T47D (cell line): ENCODE results near the gene ZNF672.

Source experiments
- DNase-seq, 2 experiments: peaks; one replicate each; pipeline versions ENCODE4 v3.0.0 to v3.0.0-alpha.2; 2011 to 2012; ENCODE audit warnings: low read depth in 1 of 2, low spot score in 1 of 2
- JUND ChIP-seq: IDR thresholded peaks from 2 replicates; pipeline ENCODE4 v1.6.1; 2012; ENCODE audit warnings: low read depth
- in situ Hi-C: cut with HindIII; loops from 2 replicates; pipeline ENCODE4 v1.10.0; 2016; ENCODE audit warnings: low sequenced_read_pairs, low pct_unique_long_range_greater_than_20kb

The ZNF672 gene

DNA sequence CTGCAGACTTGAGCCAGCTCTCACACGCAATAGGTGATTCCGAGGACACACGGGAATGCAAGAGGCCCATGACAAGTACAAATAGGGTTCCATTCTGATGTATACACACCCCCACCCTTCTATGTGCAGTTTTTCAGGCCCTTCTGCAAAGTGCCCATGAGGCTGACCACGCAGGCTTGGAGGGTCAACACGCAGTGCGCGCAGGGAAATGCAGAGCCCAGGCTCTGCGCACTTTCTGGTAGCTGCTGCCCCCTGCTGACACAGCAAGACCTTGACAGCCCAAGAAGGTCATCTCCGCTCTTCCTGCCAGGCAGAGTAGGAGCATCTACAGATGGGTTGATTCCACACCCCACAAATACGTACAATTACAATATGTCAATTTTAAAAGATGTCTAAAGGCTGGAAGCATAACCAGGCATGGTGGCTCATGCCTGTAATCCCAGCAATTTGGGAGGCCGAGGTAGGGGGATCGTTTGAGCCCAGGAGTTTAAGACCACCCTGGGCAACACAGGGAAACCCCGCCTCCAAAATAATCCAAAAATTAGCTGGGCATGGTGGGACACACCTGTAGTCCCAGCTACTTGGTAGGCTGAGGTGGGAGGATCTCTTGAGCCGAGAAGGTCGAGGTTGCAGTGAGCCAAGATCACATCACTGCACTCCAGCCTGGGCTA is 30.8 kb upstream of the ZNF672 start:
- DNase-seq: peak; percentile 26 to 68
- in situ Hi-C loops: no loop called here
- TF ChIP-seq JUND: no peak

DNA sequence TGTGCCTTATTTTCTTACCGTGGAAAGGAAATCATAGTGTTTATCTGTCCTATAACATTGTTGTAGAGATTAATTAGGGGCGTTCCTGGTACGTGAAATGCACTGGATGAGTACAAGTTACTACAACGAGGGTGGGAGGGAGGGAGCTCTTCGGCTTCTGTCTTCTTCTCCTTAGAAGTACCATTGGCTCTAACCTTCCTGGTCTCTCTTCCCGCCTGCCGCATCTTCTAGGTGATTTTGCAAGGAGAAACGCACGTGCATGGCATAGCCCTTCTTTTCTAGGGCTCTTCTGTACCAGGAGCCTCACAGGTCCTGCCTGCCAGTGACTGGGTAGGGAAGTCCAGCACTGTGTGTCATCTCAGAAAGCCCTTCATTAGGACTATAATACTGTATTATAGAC is 29.1 kb upstream of the ZNF672 start:
- in situ Hi-C loops: no loop called here
- TF ChIP-seq JUND: no peak
- no peak for DNase-seq

DNA sequence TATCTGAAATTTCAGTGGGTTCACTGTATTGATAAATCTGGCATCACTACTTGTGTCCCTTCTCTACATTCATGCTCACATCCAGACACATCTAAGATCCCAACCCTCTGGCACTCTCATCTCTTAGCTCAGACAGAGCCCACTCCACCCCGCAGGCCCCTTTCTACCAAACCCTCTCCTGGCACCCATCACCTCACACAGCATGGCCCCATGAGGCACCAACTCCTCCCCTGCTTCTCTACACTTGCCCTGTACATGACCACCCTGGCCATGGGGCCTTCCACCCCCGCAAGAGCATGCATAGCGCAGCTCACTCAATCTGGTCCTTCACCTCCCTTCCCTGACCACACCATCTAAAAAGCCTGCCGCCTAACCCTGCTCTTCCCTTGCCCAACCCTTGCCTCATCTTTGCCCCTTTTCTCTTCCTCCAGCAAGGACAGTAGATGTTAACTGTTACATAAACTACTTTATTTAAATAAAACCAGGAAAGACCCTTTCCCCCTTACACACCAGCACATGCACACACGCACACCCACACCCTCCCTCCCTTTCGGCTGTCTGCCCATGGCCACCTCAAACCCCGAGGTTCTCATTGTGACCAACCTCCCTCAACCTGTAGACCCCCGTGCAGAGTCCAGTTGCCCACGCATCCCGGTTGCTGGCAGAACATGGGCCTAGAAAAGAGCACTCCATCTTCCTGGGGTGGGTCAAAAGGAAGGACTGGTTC is 27.9 kb upstream of the ZNF672 start:
- in situ Hi-C loops: no loop called here
- no peak for TF ChIP-seq JUND
- DNase-seq: no peak

DNA sequence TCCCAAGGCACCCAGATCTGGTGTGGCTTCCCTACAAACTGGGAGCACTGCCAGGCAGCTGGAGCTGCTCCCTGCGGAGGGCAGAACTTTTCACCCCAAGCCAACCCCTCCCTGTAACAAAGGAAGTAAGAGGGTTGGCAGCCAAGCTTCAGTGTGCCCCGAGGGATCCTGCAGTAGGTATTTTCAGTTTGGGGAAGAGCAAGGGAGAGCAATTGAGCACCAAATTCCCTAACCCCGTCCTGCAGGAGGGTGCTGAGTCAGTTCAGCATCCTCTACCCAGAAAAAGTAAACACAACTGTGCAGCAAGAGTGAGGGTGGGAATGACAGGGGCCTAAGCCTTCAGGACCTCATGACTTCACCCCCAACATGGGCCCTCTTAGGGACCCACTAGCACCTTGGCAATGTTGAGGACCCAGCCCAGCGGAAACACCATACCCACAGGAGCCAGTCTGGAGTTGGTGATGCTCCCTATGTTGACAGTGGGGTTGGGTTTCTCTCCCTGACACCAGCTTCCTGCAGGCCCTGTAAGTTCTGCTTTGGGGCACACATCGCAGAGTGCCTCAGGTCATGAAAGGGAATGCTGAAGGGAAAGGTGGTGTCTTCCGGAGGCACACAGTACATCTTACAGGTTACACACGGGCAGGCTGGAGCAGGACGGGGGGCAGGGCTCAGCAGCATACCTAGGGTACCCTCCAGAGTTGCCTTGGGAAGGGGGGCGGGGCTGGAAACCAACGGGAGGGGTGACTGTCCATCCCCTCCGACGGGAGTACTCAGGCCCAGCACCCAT is 27.1 kb upstream of the ZNF672 start:
- DNase-seq: peak in 1 of 2 experiments; percentile 32
- in situ Hi-C loops: no loop called here
- TF ChIP-seq JUND: no peak

DNA sequence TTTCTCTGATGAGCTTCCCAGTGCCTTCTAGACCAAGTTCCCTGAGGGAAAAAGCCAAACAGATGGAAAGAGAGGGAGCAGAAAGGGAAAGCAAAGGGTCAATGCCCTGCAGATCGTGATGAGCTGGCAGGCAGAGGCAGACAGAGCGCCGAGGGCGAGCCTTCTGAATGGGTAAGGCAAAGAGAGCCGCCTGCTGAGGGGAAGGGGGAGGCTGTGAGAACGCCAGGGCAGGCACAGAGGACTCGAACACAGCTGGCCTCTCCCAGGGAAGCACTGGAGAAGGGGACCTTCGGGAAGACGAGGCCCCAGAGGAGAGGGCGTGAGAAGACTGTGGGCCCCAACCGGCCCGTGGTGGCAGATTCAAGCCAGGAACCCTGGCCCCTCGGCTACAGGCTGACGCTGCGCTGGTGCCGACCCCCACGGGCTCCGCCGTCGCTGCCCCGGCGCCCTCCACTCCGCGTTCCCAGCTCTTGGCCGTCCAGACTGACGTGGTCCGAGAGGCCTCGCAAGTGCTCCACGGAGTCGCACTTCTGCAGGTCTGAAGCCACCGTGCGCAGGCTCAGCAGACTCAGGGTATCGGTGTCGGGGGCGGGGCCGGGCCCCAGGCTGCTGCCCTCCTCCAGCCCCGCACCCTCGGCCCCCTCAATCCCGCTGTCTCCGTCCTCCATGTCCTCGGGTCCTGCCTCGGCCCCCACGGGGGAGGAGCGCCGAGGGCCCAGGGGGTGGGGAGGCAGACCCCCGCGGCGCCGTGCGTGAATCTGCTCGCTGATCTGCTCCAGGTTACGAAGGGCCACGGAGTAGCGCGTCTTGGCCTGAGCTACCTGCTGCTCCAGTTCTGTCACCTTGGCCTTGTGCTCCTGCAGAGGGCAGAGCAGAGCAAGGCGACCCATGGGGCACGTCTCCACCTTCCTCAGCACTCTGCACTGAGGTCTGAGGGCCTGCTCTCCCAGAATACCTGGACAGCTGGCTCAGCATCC is 26.2 kb upstream of the ZNF672 start:
- in situ Hi-C loops: no loop called here
- no peak for TF ChIP-seq JUND
- peak in 1 of 2 experiments; percentile 62 for DNase-seq

DNA sequence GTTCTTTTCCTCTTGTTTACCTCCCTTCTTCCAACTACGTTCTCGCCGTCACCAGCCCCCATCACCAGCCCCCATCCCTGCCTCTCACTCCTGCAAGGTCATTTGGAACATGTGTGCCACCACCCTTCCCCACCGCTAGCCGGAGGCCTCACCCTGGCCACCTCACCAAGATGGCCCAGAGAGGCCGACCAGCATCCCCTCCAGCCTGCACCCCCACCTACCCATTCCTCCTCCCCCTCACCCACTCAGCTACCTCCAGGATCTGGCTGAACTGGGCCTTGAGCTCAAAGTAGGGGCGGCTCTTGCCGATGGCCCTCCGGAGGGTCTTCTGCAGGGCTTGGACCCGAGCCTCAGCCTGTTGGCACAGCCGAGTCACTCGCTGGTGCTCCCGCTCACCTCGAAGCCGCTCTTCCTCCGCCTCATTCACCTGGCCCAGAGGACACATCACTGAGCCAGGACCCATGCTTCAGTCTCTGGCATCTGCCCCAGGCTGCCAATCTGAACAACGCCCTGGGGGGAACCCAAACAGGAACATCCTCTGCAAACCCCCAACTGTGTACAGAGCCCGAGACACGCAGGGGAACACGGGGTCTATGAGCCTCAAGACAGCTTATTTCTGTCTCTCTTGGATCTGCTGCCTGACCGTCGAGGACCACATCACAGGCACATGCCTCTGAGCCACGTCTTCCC is 25.1 kb upstream of the ZNF672 start:
- no peak for TF ChIP-seq JUND
- in situ Hi-C loops: no loop called here
- no peak for DNase-seq

DNA sequence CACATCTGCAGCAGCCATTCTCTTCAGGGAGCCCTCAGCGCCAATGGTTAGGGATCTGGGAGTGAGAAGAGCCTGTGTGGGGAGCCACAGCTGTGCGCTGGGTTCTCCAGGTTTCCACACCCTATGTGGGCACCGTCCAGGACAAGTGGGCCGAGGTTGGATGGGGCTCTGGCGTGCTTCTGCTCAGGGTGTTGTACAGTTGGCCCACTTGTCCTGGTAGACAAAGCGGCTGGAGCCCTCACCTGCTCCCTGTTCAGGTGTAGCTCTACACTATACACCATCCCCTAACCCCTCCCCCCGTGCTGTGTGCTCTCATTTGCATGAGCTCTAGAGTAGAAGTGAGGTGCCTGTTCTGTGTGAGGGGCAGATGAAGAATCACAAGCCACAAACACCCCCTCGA is 24.5 kb upstream of the ZNF672 start:
- in situ Hi-C loops: no loop called here
- DNase-seq: no peak
- TF ChIP-seq JUND: no peak

DNA sequence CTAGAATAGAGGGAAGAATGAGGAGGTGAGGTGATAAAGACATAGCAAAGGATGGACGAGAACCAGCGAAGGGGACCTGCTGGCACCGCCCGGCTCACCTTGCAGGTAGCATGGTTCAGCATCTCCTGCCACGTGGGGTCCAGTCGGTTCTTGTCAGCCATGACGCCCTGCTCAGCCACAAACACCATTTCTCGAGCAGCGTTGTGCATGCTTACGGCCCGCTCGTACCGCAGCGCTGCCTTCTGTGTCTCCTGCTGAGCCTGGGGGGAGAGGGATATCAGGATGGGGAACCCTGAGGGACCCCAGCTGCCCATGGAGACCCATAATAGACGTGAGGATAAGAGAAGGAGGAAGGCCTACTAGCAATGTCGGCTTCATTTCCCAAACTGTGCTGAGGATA is 23.7 kb upstream of the ZNF672 start:
- DNase-seq: no peak
- in situ Hi-C loops: no loop called here
- no peak for TF ChIP-seq JUND

DNA sequence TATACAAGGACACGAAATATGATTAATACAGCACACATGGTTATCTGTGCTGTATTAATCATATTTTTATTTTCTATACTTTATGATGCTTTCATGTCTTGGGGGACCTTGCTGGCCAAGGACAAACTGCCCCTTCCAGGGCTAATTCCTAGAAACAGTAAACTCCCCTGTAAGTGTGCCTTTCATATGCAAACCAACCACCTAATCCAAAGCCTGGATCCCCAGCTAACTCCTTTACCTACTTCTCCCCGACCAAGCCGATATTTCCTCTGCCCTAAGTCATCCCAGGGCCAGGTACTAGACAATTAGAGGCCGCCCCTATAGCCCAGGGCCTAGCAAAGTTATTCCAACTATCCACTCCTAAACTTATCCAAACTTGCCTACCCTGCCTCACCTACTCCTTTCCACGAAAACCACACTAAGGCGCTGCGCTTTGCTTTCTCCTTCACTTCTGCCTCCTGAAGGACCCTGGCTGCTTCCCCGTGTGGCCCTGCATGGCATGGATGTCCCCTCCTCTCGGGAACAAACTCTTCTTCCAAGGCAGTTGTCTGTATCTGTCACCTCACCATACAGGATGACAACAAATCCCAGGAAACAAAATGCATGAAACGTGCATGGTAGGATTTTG is 22.5 kb upstream of the ZNF672 start:
- no peak for DNase-seq
- in situ Hi-C loops: no loop called here
- TF ChIP-seq JUND: no peak

DNA sequence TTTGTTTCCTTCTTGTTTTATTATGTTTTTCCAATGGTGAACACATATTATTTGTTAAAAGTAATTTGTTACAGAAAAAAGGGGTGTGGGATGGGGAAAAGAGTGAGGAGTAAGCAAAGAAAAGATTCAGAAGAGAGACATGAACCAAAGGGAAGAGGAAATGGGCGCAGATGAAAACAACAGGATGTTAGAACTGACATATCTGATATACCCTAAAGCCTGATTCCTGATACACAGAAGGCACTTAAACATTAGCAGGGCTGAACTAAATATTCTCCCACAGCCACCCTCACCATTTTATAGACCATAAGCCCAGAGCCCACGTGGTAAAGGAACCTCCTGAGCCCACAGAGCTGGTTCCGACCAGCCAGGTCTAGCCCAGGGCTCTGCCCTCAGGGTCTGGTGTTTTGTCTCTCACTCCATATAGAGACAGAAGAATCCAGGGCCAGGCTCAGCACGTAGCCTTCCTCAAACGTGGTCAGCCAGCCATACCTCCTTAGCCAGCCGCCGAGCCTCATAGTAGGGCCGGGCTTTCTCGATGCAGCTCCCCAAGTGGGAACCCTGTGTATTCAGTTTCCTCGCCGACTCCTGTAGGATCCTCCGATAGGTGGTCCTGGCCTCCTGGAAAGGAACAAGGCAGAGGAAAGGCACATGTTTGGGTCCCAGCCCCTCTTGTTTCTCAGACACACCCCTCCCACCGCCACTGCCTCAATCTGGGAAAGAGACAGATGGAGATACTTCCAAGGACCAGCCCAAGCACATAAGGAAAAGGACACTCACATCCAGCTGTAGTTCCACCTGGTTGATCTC is 21.8 kb upstream of the ZNF672 start:
- in situ Hi-C loops: no loop called here
- DNase-seq: no peak
- no peak for TF ChIP-seq JUND
